Activated T-cell treated with anti-CD3 and anti-CD28 coated beads for 24 hours (primary cell): ENCODE results near the gene ASL.
"Not testable (repeated sequence)": the region's sequence is repeated elsewhere in the genome, so short reads cannot be mapped to it uniquely, and the experiment has no call there.

Experiments used
- DNase-seq: peaks from one replicate; pipeline ENCODE4 v3.0.0-alpha.2; 2020; ENCODE audit warnings: low read depth

ASL gene

GRCh38 chr7:66119245-66119850, 43.7 kb downstream of the ASL start:
- no peak for DNase-seq

GRCh38 chr7:66123175-66123528, 47.5 kb downstream of the ASL start:
- DNase-seq = no peak

- DNase-seq = not testable (repeated sequence)
These were observed 48.9 kb downstream of the ASL start for GRCh38 chr7:66124569-66124861.

GRCh38 chr7:66125052-66125694, 49.6 kb downstream of the ASL start:
- DNase-seq = no peak

- not testable (repeated sequence) for DNase-seq
These were observed 50.2 kb downstream of the ASL start for GRCh38 chr7:66125781-66126352.

GRCh38 chr7:66127172-66127571, 51.6 kb downstream of the ASL start:
- not testable (repeated sequence) for DNase-seq

- no peak for DNase-seq
These were observed 63.6 kb downstream of the ASL start for GRCh38 chr7:66138994-66139752.

- no peak for DNase-seq
These were observed 65.3 kb downstream of the ASL start for GRCh38 chr7:66140924-66141323.

GRCh38 chr7:66142334-66142733, 66.7 kb downstream of the ASL start:
- DNase-seq = no peak

- DNase-seq = no peak
These were observed 67.4 kb downstream of the ASL start for GRCh38 chr7:66142996-66143395.
